Parathyroid adenoma (tissue), 2 donors: Measurements from ENCODE around the gene EEF1E1.

Experiments used
- H2AFZ ChIP-seq: fragments of 300-600 bp; sonication (generic); one replicate; pipeline ENCODE4 v1.7.0; 2017; ENCODE audit warnings: antibody characterized with exemption, mild to moderate bottlenecking
- H3K27ac ChIP-seq: fragments of 300-600 bp; sonication (generic); one replicate; pipeline ENCODE4 v1.7.0; 2017
- H3K27me3 ChIP-seq: fragments of 300-600 bp; sonication (generic); one replicate; pipeline ENCODE4 v1.7.0; 2017; ENCODE audit warnings: low read length; ENCODE audit not compliant: control insufficient read depth, insufficient read depth
- H3K36me3 ChIP-seq: fragments of 300-600 bp; sonication (generic); one replicate; pipeline ENCODE4 v1.7.0; 2017; ENCODE audit warnings: low read length; ENCODE audit not compliant: control insufficient read depth, insufficient read depth
- H3K4me1 ChIP-seq: fragments of 300-600 bp; sonication (generic); one replicate; pipeline ENCODE4 v1.7.0; 2017; ENCODE audit warnings: control low read depth
- H3K4me2 ChIP-seq: fragments of 300-600 bp; sonication (generic); one replicate; pipeline ENCODE4 v1.7.0; 2017; ENCODE audit warnings: low read length
- H3K4me3 ChIP-seq: fragments of 300-600 bp; sonication (generic); one replicate; pipeline ENCODE4 v1.7.0; 2017; ENCODE audit warnings: low read depth, low read length
- H3K79me2 ChIP-seq: fragments of 300-600 bp; sonication (generic); one replicate; pipeline ENCODE4 v1.7.0; 2017; ENCODE audit warnings: control low read depth
- H3K9ac ChIP-seq: fragments of 300-600 bp; sonication (generic); one replicate; pipeline ENCODE4 v1.7.0; 2017; ENCODE audit warnings: mild to moderate bottlenecking
- H3K9me3 ChIP-seq: fragments of 300-600 bp; sonication (generic); one replicate; pipeline ENCODE4 v1.7.0; 2017; ENCODE audit warnings: low read length; ENCODE audit not compliant: control insufficient read depth
- CTCF ChIP-seq: fragments of 300-600 bp; sonication (generic); IDR thresholded peaks from one replicate; pipeline ENCODE4 v1.7.0; 2017; ENCODE audit warnings: antibody characterized with exemption, mild to moderate bottlenecking
- donor health status: primary hyperparathyroidism.

EEF1E1 gene

GRCh38 chr6:8075185-8075584, 27.2 kb downstream of the EEF1E1 start:
- no peak for TF ChIP-seq CTCF
- no peak overlapping the region for H3K4me2 ChIP-seq
- H3K27me3 ChIP-seq = no peaks in the 10 kb centered on the region
- H3K27ac ChIP-seq = no peak overlapping the region
- no peak overlapping the region for H3K4me3 ChIP-seq
- no peak overlapping the region for H3K9ac ChIP-seq
- no peaks in the 10 kb centered on the region for H3K4me1 ChIP-seq
- H3K36me3 ChIP-seq = no peaks in the 10 kb centered on the region
- H3K9me3 ChIP-seq = no peaks in the 10 kb centered on the region
- H3K79me2 ChIP-seq = peaks cover 2% of the 10 kb centered on the region
- H2AFZ ChIP-seq = no peak overlapping the region

GRCh38 chr6:8074213-8074612, 28.1 kb downstream of the EEF1E1 start:
- H3K36me3 ChIP-seq = no peaks in the 10 kb centered on the region
- H3K4me2 ChIP-seq = no peak overlapping the region
- no peaks in the 10 kb centered on the region for H3K27me3 ChIP-seq
- no peaks in the 10 kb centered on the region for H3K4me1 ChIP-seq
- no peak for TF ChIP-seq CTCF
- peaks cover 2% of the 10 kb centered on the region for H3K79me2 ChIP-seq
- no peak overlapping the region for H2AFZ ChIP-seq
- H3K4me3 ChIP-seq = no peak overlapping the region
- no peak overlapping the region for H3K9ac ChIP-seq
- no peak overlapping the region for H3K27ac ChIP-seq
- H3K9me3 ChIP-seq = no peaks in the 10 kb centered on the region

GRCh38 chr6:8073758-8074157, 28.6 kb downstream of the EEF1E1 start:
- Histone ChIP-seq H3K36me3 (no peaks in the 10 kb centered on the region), H3K4me1 (no peaks in the 10 kb centered on the region), H3K79me2 (peaks cover 2% of the 10 kb centered on the region), H3K9ac (no peak overlapping the region), H3K27me3 (no peaks in the 10 kb centered on the region), H2AFZ (no peak overlapping the region), H3K4me3 (no peak overlapping the region), H3K27ac (no peak overlapping the region), H3K9me3 (no peaks in the 10 kb centered on the region), H3K4me2 (no peak overlapping the region)
- no peak for TF ChIP-seq CTCF

GRCh38 chr6:8070718-8071117, 31.6 kb downstream of the EEF1E1 start:
- Histone ChIP-seq H3K9ac (no peak overlapping the region), H3K79me2 (no peaks in the 10 kb centered on the region), H3K27ac (no peak overlapping the region), H2AFZ (no peak overlapping the region), H3K36me3 (no peaks in the 10 kb centered on the region), H3K4me1 (no peaks in the 10 kb centered on the region), H3K4me2 (no peak overlapping the region), H3K27me3 (no peaks in the 10 kb centered on the region), H3K9me3 (no peaks in the 10 kb centered on the region), H3K4me3 (no peak overlapping the region)
- no peak for TF ChIP-seq CTCF

GRCh38 chr6:8069631-8070284, 32.6 kb downstream of the EEF1E1 start:
- H3K36me3 ChIP-seq = no peaks in the 10 kb centered on the region
- no peaks in the 10 kb centered on the region for H3K79me2 ChIP-seq
- no peak for TF ChIP-seq CTCF
- H3K4me1 ChIP-seq = no peaks in the 10 kb centered on the region
- no peak overlapping the region for H3K4me2 ChIP-seq
- H3K27ac ChIP-seq = no peak overlapping the region
- H3K9me3 ChIP-seq = no peaks in the 10 kb centered on the region
- H3K27me3 ChIP-seq = no peaks in the 10 kb centered on the region
- no peak overlapping the region for H3K4me3 ChIP-seq
- H3K9ac ChIP-seq = no peak overlapping the region
- H2AFZ ChIP-seq = no peak overlapping the region
